Panc1 (cell line): ENCODE measurements around the gene IREB2. TPM values are rescaled to one million over a fixed set of nuclear protein-coding genes. Genes with fewer than 3 reads are reported as not detected.

ENCODE experiments used
- ATAC-seq: fragments of 200-7000 bp; cut with Tn5 transposase; 2 replicates; pipeline ENCODE4 v1.9.1; 2020; ENCODE audit warnings: mild to moderate bottlenecking, moderate library complexity
- BruUV-seq: library from RNA; stranded (reverse); fragments of 400-500 nt; replicated peaks from 2 replicates; lab custom pipeline; 2021; lab: Mats Ljungman, UMichigan
- CTCF ChIA-PET: fragments of 300-600 bp; sonication (Branson Sonifier 250); formaldehyde crosslinking; loops from one replicate; lab custom pipeline; 2022; ENCODE audit warnings: antibody characterized with exemption; lab: Charles Lee
- POLR2A ChIA-PET: fragments of 300-600 bp; sonication (Branson Sonifier 250); formaldehyde crosslinking; loops from one replicate; lab custom pipeline; 2022; ENCODE audit warnings: antibody characterized with exemption; lab: Charles Lee
- DNase-seq: peaks from one replicate; pipeline ENCODE4 v3.0.0-alpha.2; 2010; ENCODE audit warnings: low read depth, low spot score
- H3K27ac ChIP-seq: 2 replicates; pipeline ENCODE4 v1.5.1; 2011; ENCODE audit warnings: mild to moderate bottlenecking, low read length, inconsistent platforms
- H3K27me3 ChIP-seq: fragments of 200-500 bp; sonication (Bioruptor generic); 2 replicates; pipeline ENCODE4 v1.6.0; 2014; ENCODE audit warnings: low read length, inconsistent platforms; ENCODE audit not compliant: control insufficient read depth, insufficient read depth
- H3K36me3 ChIP-seq: fragments of 200-500 bp; sonication (Bioruptor generic); 2 replicates; pipeline ENCODE4 v1.5.1; 2014; ENCODE audit warnings: inconsistent platforms, mild to moderate bottlenecking, low read length, moderate library complexity; ENCODE audit not compliant: control insufficient read depth, insufficient read depth
- H3K4me1 ChIP-seq: 2 replicates; pipeline ENCODE4 v1.5.1; 2011; ENCODE audit warnings: inconsistent platforms, mild to moderate bottlenecking, low read length, moderate library complexity; ENCODE audit not compliant: control insufficient read depth, insufficient read depth
- H3K4me3 ChIP-seq, 2 experiments: 2 replicates each; pipeline ENCODE4 v1.5.1; 2011 to 2012; ENCODE audit warnings: low read depth in 2 of 2, low read length in 2 of 2, mild to moderate bottlenecking in 2 of 2, inconsistent platforms in 1 of 2, moderate library complexity in 1 of 2
- H3K9me3 ChIP-seq: fragments of 200-500 bp; sonication (Bioruptor generic); 2 replicates; pipeline ENCODE4 v1.5.1; 2014; ENCODE audit warnings: low read depth, mild to moderate bottlenecking, inconsistent platforms, low read length, moderate library complexity; ENCODE audit not compliant: control insufficient read depth, insufficient read depth
- POLR2AphosphoS5 ChIP-seq: IDR thresholded peaks from 2 replicates; pipeline ENCODE4 v1.6.1; 2012; ENCODE audit warnings: mild to moderate bottlenecking, low read depth, low read length, moderate library complexity
- REST ChIP-seq, 2 experiments: IDR thresholded peaks; 2 replicates each; pipeline ENCODE4 v1.6.1; 2011 to 2012; ENCODE audit warnings: low read depth in 2 of 2, control low read depth in 1 of 2, low read length in 1 of 2, mild to moderate bottlenecking in 1 of 2, moderate library complexity in 1 of 2; ENCODE audit not compliant: insufficient read depth in 1 of 2
- SIN3A ChIP-seq: IDR thresholded peaks from 2 replicates; pipeline ENCODE4 v1.6.1; 2012; ENCODE audit warnings: low read depth, mild to moderate bottlenecking, low read length, moderate library complexity, borderline replicate concordance; ENCODE audit not compliant: insufficient read depth
- TCF7L2 ChIP-seq: IDR thresholded peaks from 2 replicates; pipeline ENCODE4 v1.6.1; 2011; ENCODE audit warnings: mild to moderate bottlenecking, low read depth, low read length, inconsistent platforms
- in situ Hi-C: cut with HindIII; loops from 2 replicates; pipeline ENCODE4 v1.10.0; 2016; ENCODE audit warnings: low sequenced_read_pairs, low pct_unique_long_range_greater_than_20kb
- intact Hi-C: fragments of 100-400 bp; cut with micrococcal nuclease; formaldehyde crosslinking; loops from one replicate; pipeline ENCODE4 v1.10.0; 2022; ENCODE audit not compliant: unreplicated experiment
- total RNA-seq: library from RNA; stranded (reverse); gene quantifications from one replicate; pipeline ENCODE4 v1.2.1, GENCODE V29; 2021; ENCODE audit not compliant: unreplicated experiment
- TF ChIP-seq, protein P1 (sequence below): fragments of 450-650 bp; IDR thresholded peaks from 2 replicates; pipeline ENCODE4 v1.5.1; 2017; ENCODE audit warnings: mild to moderate bottlenecking

Gene IREB2
- total RNA-seq, 1 experiment from 2014 or later, result 71.7 TPM

DNA sequence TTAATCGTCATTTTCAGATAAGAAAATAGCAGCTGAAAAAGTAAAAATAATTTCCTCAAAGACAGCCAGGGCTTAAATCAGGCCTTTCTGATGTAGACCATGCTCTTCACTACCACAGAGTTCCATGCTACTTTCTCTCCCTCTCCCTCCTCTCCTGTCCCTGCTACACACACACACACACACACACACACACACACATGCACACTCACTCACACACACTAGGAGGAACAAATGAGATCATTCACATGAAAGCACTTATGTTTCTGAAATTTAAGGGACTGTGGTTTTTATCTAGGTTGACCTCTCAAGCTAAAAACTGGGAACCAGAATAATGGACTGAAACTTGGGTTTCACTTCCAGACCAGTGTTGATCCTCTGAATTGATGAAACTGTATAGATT lies 98.1 kb downstream of the IREB2 start:
- intact Hi-C loops, result no loop called here
- Histone ChIP-seq H3K36me3 (no peaks in the 10 kb centered on the region; the same call in 1 of the 2 replicates), H3K4me3 (no peak overlapping the region), H3K27ac (no peak overlapping the region), H3K9me3 (no peaks in the 10 kb centered on the region), H3K4me1 (no peaks in the 10 kb centered on the region), H3K27me3 (no peaks in the 10 kb centered on the region)
- ChIA-PET CTCF (no interaction called here), POLR2A (no interaction called here)
- DNase-seq (no peak), ATAC-seq (no peak)
- BruUV-seq, result no TSS peak
- in situ Hi-C loops, result no loop called here
- no peak for TF ChIP-seq REST (IDR thresholded peaks at IDR 0.05; ENCODE audit: insufficient read depth in 1 of 2, low read depth in 2 of 2, low read length in 1 of 2)
- TF ChIP-seq POLR2AphosphoS5, result no peak
- no peak for TF ChIP-seq TCF7L2
- TF ChIP-seq SIN3A, result no peak
- TF ChIP-seq, protein P1, sequence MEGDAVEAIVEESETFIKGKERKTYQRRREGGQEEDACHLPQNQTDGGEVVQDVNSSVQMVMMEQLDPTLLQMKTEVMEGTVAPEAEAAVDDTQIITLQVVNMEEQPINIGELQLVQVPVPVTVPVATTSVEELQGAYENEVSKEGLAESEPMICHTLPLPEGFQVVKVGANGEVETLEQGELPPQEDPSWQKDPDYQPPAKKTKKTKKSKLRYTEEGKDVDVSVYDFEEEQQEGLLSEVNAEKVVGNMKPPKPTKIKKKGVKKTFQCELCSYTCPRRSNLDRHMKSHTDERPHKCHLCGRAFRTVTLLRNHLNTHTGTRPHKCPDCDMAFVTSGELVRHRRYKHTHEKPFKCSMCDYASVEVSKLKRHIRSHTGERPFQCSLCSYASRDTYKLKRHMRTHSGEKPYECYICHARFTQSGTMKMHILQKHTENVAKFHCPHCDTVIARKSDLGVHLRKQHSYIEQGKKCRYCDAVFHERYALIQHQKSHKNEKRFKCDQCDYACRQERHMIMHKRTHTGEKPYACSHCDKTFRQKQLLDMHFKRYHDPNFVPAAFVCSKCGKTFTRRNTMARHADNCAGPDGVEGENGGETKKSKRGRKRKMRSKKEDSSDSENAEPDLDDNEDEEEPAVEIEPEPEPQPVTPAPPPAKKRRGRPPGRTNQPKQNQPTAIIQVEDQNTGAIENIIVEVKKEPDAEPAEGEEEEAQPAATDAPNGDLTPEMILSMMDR, result no peak

GRCh38 chr15:78537266-78537905 lies 99.4 kb downstream of the IREB2 start:
- Histone ChIP-seq H3K36me3 (peaks cover 8% of the 10 kb centered on the region), H3K9me3 (no peaks in the 10 kb centered on the region), H3K27ac (no peak overlapping the region), H3K4me1 (peaks cover 11% of the 10 kb centered on the region), H3K27me3 (no peaks in the 10 kb centered on the region), H3K4me3 (no peak overlapping the region)
- TF ChIP-seq POLR2AphosphoS5 (no peak), REST (IDR thresholded peaks at IDR 0.05; ENCODE audit: insufficient read depth in 1 of 2, low read depth in 2 of 2, low read length in 1 of 2) (no peak), SIN3A (no peak), TCF7L2 (no peak)
- TF ChIP-seq, protein P1, result no peak
- BruUV-seq, result no TSS peak
- ChIA-PET POLR2A (no interaction called here), CTCF (interaction anchor here (0.6 kb wide), 1 partner anchor 29 kb away, joined by 3 read pairs; no protein-coding TSS in a partner anchor)
- in situ Hi-C loops (no loop called here), intact Hi-C loops (no loop called here)
- ATAC-seq (no peak), DNase-seq (no peak)
